NOMO-1 (cell line): Measurements from ENCODE around the gene RAB15.

ENCODE experiments used
- DNase-seq, 2 experiments: peaks; one replicate each; lab custom pipeline; 2025; ENCODE audit not compliant: unreplicated experiment in 2 of 2; lab: John Stamatoyannopoulos, UW

RAB15 gene

DNA sequence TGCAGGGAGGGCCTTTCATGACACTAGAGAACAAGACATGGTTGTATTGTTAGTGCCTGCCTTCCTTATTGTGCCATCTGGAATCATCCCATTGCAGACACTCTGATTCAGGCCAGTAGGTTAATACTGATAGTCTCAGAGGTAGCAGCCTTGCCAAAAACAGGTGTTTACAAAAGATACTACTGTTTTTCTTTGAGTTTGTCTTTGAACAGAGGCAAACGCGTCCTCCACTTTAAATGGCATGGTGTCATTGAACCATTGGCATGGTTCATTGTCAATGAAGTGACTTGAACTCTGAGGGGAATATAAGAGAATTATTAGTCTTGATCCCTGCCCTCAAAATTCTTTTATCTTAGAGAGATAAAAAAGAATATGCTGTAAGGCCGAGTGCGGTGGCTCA lies 18.8 kb upstream of the RAB15 start:
- no peak for DNase-seq

- no peak for DNase-seq
Measured at GRCh38 chr14:64990296-64990695, 18.2 kb upstream of the RAB15 start.

GRCh38 chr14:64987438-64987767 lies 15.3 kb upstream of the RAB15 start:
- no peak for DNase-seq

- DNase-seq: peak; percentile 98
Measured at GRCh38 chr14:64986648-64987437, 14.7 kb upstream of the RAB15 start, which contains the start of gene FNTB. Gene FNTB, plus strand, starts transcription at chr14:64986895. Its CDS starts 59 bp downstream, at chr14:64986954.

- peak in 1 of 2 experiments; percentile 50 for DNase-seq
Measured at GRCh38 chr14:64983439-64984310, 11.5 kb upstream of the RAB15 start.

- no peak for DNase-seq
Measured at GRCh38 chr14:64979336-64980074, 7.4 kb upstream of the RAB15 start.

- DNase-seq: no peak
Measured at GRCh38 chr14:64974563-64974962, 2.4 kb upstream of the RAB15 start.

DNA sequence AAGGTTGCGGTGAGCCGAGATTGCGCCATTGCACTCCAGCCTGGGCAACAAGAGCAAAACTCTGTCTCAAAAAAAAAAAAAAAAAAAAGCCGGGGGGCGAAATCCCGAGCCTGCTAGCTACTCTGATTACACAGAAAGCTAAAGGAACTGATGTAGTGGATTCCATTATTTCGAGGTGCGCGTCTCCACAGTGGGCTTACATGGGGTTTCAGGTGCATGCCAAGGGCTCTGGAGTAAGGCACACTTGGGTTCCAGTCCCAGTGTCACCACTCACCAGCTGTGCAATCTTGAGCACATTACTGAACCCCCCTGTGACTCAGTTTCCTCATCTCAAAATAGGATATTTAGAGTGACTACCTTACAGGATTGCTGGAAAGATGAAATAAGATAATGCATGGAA lies 1.7 kb upstream of the RAB15 start:
- DNase-seq: no peak

- no peak for DNase-seq
Measured at GRCh38 chr14:64973026-64973442, 898 bp upstream of the RAB15 start.

- DNase-seq: no peak
Measured at GRCh38 chr14:64971491-64971942, 619 bp downstream of the RAB15 start.

DNA sequence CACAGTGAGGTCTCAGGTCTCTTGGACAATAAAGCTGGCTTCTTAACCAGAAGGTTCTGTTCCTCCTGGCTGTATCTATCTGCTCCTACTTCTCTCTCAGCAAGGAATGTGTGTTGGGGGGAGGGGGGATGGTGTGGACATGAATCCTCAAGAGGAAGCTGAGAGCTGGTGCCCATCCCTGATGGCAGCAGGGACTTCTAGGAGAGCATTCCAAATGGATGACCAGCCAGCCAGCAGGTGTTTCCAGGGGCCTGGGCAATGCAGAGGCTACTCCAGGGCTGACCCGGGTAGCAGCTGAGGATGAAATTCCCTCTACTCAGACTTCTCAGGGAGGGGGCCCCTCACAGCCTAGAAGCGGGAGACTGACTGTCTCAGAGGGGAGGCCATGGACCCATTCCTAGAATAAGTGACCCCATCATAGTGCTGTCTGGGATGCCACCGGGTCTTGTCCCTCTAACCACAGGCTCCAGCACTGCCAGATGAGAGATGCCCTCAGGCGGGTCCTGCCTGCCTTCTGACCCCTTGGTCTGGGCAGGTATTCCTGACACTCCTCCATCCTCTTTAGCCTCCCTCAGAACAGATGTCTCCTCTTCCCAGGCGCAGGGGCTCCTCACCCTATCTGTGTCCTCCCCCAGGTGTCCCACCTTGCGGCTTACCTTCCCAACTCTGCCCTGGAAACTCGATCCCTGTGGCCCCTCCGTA lies 1.2 kb downstream of the RAB15 start:
- no peak for DNase-seq

GRCh38 chr14:64970041-64970440 lies 2.1 kb downstream of the RAB15 start:
- DNase-seq: no peak

DNA sequence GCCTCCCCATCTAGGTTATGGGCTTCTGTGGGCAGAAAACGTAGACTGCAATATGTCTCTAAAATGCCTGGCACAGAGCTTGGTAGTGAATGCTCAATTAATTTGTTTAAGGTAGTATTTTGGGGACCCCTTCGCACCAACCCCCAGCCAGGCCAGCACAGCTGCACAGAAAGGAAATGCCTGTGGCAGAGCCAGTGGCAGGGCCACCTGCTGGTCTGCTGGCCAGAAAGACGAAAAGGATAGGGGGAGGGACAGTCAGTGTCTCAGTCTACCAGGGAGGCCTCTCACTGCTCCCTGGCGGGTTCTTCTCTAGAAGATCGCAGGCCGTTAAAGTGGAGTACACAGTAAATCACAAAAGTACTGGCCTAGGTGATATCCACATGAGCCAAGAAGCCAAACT lies 3.5 kb downstream of the RAB15 start:
- DNase-seq: no peak

DNA sequence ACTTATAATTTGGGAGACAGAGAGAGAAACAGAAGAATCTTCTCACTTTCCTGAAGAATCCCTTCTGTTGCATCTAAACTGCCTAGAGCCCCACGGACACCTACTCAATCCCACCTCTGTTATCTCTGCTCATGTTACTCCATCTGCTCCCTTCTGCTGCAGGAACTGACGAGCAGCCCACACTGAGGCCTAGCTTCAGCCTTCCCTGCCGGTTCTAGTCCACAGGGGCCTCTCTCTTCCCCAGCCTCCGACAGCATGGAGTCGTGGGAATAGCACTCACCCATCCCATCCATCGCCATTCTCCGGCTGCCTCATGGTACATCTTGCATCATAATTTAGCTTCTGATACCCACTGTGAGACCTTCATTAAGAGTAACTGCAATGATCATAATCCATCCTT lies 4.0 kb downstream of the RAB15 start:
- no peak for DNase-seq

DNA sequence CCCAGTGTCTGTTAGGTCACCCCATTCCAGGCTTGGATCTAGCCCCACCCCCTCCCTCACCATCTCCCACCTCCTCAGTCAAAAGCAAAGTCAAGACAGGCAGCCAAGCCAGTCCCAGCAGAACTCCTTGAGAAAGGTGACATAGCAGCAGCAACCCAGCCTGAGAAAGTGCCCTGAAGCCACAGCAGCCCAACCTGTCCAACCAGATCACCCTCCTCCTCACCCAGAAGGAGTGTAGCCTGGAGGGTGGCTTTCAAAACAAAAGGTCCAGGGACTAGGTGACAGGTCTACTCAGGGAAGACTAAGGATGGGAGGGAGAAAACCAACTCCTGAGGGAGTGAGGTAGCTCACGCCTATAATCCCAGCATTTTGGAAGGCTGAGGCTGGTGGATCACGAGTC lies 5.2 kb downstream of the RAB15 start:
- DNase-seq: no peak

- no peak for DNase-seq
Measured at GRCh38 chr14:64965356-64966000, 6.7 kb downstream of the RAB15 start.

DNA sequence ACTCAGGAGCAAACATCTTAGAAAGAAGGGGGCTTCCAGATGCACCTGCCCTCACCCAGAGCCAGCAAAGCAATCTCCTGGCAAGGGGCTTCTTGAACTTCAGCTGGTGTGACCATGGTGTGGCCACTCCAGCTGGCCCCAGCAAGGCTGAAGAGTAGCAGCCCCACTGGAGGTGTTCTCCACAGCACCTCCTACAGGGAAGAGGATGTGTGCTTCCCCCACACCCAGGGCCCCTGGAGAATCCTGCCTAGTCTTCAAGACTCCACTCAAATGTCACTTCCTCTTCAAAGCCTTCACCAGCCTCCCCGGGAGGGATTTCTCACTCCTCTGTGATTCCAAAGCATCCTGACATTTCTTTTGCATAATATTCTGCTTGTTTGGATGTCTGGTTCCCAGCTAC lies 8.5 kb downstream of the RAB15 start:
- DNase-seq: no peak

DNA sequence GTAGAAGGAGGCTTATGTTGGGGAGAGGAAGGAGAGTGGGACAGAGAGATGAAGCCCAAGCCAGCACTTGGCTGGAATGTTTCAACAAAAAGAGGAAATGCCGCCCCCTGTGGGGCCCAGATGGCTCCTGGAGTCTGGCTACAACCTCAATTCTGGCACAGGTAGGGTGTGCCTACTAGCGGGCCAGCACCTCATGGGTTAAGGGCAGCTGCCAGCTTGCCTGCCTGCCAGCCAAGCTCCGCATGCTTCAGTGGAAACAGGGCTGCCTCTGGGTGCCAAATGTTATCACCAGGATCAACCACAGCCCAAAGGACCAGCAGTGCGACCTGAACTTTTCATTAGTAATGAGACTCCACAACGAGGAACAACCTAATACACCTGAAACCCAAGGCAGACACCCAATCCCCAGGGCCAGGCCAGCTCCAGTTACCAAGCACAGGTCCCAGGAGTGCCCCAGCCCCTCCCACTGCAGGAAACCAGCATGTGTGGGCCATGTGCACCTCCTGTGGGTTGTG lies 11.3 kb downstream of the RAB15 start:
- no peak for DNase-seq

GRCh38 chr14:64958743-64959142 lies 13.4 kb downstream of the RAB15 start:
- DNase-seq: no peak

DNA sequence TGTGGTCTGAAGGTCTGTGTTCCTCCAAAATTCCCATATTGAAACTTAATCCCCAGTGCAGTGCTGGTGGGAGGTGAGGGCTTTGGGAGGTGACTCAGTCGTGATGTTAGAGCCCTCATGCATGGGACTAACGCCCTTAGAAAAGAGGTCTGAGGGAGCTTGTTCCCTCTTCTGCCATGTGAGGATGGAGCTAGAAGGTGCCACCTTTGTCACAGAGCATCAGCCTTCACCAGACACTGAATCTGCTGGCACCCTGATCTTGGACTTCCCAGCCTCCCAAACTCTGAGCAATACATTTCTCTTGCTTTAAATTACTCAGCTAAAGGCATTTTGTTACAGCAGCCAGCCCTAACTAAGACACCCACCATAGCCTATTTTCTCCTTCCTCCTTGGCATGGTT lies 13.9 kb downstream of the RAB15 start:
- DNase-seq: no peak
